SHP77 (cell line): ENCODE results near the gene ADGRG4.

ENCODE experiments used
- DNase-seq, 2 experiments: peaks; one replicate each; lab custom pipeline; 2025; lab: John Stamatoyannopoulos, UW

The ADGRG4 gene

GRCh38 chrX:136464589-136464988 is 163.8 kb downstream of the ADGRG4 start:
- DNase-seq: no peak
